HFFc6 (cell line): ENCODE data around the gene TRIM60. TPM values are rescaled to one million over a fixed set of nuclear protein-coding genes. Genes with fewer than 3 reads are reported as not detected.
"Not testable (repeated sequence)": the region's sequence is repeated elsewhere in the genome, so short reads cannot be mapped to it uniquely, and the experiment has no call there.

Experiments used
- DNase-seq: peaks from one replicate; pipeline ENCODE4 v3.0.0-alpha.2; 2018
- H3K27ac Mint-ChIP-seq: 2 replicates; pipeline ENCODE4 v1.8.0; 2020; ENCODE audit warnings: mild to moderate bottlenecking, mixed read lengths
- H3K27me3 Mint-ChIP-seq: 2 replicates; pipeline ENCODE4 v1.8.0; 2021; ENCODE audit warnings: mild to moderate bottlenecking, moderate library complexity, mixed read lengths; ENCODE audit not compliant: insufficient read depth
- H3K36me3 Mint-ChIP-seq: 2 replicates; pipeline ENCODE4 v1.8.0; 2021; ENCODE audit warnings: low read depth, mixed read lengths
- H3K4me1 Mint-ChIP-seq: 2 replicates; pipeline ENCODE4 v1.8.0; 2020; ENCODE audit warnings: low read depth, mixed read lengths
- H3K4me3 Mint-ChIP-seq: 2 replicates; pipeline ENCODE4 v1.8.0; 2020; ENCODE audit warnings: mild to moderate bottlenecking, moderate library complexity, mixed read lengths
- H3K9me3 Mint-ChIP-seq: 2 replicates; pipeline ENCODE4 v1.8.0; 2020; ENCODE audit warnings: mild to moderate bottlenecking, mixed read lengths
- total RNA-seq, 6 experiments: library from RNA; stranded (reverse); fragmentation: NEBNext Ultra II Directional; extraction: Animal tissue kit (Norgen Biotek cat#: 25700); gene quantifications; 2 replicates in 1 of 6; 3 replicates in 5 of 6; pipeline ENCODE4 v1.2.3, GENCODE V29; 2021
- TF ChIP-seq, protein P1 (sequence below): fragments of 200-600 bp; sonication (generic); IDR thresholded peaks from 2 replicates; pipeline ENCODE4 v1.5.0; 2021; ENCODE audit warnings: antibody characterized with exemption, mild to moderate bottlenecking

TRIM60 gene
- total RNA-seq, 6 experiments from 2014 or later = not detected

DNA sequence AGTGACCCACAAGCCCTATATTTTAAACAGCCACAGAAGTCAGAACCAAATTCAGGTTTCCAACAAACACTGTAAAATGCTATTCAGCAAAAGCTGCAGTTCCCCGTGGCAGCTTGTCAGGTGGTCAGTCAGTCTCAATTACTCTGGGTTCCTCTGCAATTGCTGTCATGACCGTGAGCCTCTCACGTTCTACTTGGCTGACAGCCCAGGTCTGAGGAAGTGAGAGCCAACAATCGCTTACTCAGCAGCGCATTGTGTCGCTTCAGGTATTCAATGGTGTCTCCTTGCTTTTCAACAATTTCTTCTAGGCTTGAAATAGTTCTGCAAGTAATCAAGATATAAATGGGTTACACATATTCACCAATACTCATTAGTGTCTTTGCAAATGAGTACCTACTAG lies 47.7 kb downstream of the TRIM60 start:
- Mint-ChIP-seq H3K9me3 (no peaks in the 10 kb centered on the region), H3K4me1 (no peaks in the 10 kb centered on the region), H3K36me3 (no peaks in the 10 kb centered on the region), H3K4me3 (no peak overlapping the region), H3K27ac (no peak overlapping the region), H3K27me3 (no peaks in the 10 kb centered on the region)
- TF ChIP-seq, protein P1, sequence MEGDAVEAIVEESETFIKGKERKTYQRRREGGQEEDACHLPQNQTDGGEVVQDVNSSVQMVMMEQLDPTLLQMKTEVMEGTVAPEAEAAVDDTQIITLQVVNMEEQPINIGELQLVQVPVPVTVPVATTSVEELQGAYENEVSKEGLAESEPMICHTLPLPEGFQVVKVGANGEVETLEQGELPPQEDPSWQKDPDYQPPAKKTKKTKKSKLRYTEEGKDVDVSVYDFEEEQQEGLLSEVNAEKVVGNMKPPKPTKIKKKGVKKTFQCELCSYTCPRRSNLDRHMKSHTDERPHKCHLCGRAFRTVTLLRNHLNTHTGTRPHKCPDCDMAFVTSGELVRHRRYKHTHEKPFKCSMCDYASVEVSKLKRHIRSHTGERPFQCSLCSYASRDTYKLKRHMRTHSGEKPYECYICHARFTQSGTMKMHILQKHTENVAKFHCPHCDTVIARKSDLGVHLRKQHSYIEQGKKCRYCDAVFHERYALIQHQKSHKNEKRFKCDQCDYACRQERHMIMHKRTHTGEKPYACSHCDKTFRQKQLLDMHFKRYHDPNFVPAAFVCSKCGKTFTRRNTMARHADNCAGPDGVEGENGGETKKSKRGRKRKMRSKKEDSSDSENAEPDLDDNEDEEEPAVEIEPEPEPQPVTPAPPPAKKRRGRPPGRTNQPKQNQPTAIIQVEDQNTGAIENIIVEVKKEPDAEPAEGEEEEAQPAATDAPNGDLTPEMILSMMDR = no peak
- DNase-seq = no peak

DNA sequence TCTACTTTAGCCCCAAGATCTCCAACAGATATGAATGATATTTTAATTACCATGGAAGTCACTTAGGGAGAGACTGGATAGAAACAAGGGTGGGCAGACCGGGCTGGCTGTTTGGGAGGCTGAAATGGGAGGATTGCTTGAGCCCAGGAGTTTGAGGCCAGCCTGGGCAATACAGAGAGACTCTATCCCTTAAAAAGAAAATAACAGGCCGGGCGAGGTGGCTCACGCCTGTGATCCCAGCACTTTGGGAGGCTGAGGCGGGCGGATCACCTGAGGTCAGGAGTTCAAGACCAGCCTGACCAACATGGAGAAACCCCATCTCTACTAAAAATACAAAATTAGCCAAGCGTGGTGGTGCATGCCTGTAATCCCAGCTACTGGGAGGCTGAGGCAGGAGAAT lies 53.0 kb downstream of the TRIM60 start:
- H3K27ac Mint-ChIP-seq, H3K9me3 Mint-ChIP-seq, H3K27me3 Mint-ChIP-seq, H3K4me1 Mint-ChIP-seq, DNase-seq, H3K36me3 Mint-ChIP-seq, H3K4me3 Mint-ChIP-seq: not testable (repeated sequence)

- Mint-ChIP-seq H3K9me3 (no peaks in the 10 kb centered on the region), H3K27ac (no peak overlapping the region), H3K4me3 (no peak overlapping the region), H3K4me1 (no peaks in the 10 kb centered on the region), H3K36me3 (no peaks in the 10 kb centered on the region; the same call in 1 of the 2 replicates), H3K27me3 (no peaks in the 10 kb centered on the region; the same call in none of the 2 replicates)
- TF ChIP-seq, protein P1 = no peak
- no peak for DNase-seq
Observed at GRCh38 chr4:165085946-165086345, 54.1 kb downstream of the TRIM60 start.

- Mint-ChIP-seq H3K36me3 (no peaks in the 10 kb centered on the region; the same call in 1 of the 2 replicates), H3K9me3 (no peaks in the 10 kb centered on the region)
Observed at GRCh38 chr4:165088366-165088765, 56.6 kb downstream of the TRIM60 start.

More at GRCh38 chr4:165088366-165088765, 56.6 kb downstream of the TRIM60 start:
- Mint-ChIP-seq H3K27me3 (no peaks in the 10 kb centered on the region; the same call in none of the 2 replicates), H3K4me1 (no peaks in the 10 kb centered on the region), H3K4me3 (no peak overlapping the region), H3K27ac (no peak overlapping the region)
- TF ChIP-seq, protein P1 = no peak
- no peak for DNase-seq

Other genes starting within 250 kb of the TRIM60 start
- gene APELA, start 154.8 kb upstream of the TRIM60 start, total RNA-seq = not detected
- under 1 TPM in 4 of 6 experiments, not detected in 2; 0.12 to 0.31 (median 0.19) TPM for gene TRIM61, start 54.3 kb upstream of the TRIM60 start, total RNA-seq
- gene TRIM75, start 21.9 kb downstream of the TRIM60 start, total RNA-seq = not detected
- gene TMEM192, start 80.9 kb downstream of the TRIM60 start, total RNA-seq = 10 to 100 TPM; 11.5 to 16.3 (median 15.7) TPM
- 10 to 100 TPM; 10.9 to 13.7 (median 11.4) TPM for gene KLHL2, start 175.6 kb downstream of the TRIM60 start, total RNA-seq